HG03196 (cell line): Measurements from ENCODE around the gene AOPEP.
"Not testable (repeated sequence)": the region's sequence is repeated elsewhere in the genome, so short reads cannot be mapped to it uniquely, and the experiment has no call there.

Source experiments
- ATAC-seq: cut with Tn5 transposase; IDR thresholded peaks from one replicate; pipeline ENCODE4 v1.9.1; 2021; ENCODE audit not compliant: unreplicated experiment

Gene AOPEP

DNA sequence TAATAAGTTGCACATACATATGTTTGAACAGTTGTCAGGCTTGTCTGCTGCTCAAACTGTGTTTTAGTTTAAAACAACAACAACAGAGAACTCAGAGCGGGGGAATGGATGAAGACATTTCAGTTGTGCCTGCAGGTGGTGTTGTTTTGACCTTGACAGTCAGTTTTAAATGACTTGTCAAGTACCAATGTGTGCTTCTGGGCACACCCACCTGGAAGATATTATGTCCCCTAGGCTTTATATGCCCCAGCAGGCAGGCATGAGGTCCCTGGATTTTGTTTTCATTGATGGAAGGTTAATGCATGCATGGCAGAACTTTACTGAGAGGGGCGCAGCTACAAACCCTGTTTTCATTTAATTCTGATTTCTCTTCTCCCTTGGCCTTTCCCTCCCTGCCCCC lies 84.6 kb downstream of the AOPEP start:
- no peak for ATAC-seq

DNA sequence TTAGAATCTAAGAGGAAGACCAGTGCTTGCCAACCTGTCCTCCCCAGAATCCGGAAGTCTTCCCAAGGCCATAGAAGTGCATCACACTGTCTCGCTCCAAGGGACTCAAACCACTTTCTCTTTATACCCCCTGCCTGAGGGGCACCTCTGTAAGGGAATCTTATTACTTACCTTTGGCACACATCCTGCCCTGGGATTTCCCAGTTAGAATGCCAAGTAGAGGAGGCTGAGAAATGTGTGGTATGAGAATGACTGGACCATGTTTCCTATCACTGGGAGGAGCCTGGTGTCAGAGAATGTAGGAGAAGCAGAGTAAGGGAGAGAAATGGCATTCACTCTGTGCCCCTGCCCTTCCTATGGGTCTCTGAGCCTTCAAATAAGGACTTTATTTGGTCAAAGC lies 85.8 kb downstream of the AOPEP start:
- ATAC-seq: no peak

DNA sequence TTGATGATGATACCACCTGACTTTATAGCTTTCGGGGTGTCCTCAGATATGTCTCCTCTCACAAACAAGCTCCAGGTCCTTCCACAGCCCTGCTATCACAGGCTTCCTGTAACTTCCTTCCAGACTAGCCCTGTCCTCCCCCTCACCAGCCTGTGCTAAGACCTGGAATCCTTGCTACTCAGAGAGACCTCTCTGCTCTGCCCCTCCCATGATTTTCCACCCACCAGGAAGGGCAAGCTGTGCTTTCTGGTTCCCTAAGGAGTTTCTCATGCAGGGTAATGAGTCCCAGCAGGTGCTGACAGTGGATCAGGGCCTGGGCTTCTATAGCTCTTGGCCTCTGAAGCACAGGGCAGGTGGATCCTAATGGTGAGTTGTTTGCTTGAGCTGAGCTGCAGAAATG lies 86.9 kb downstream of the AOPEP start:
- no peak for ATAC-seq

- no peak for ATAC-seq
These were observed 91.0 kb downstream of the AOPEP start for GRCh38 chr9:94817291-94818177.

- ATAC-seq: no peak
These were observed 91.7 kb downstream of the AOPEP start for GRCh38 chr9:94818178-94818541.

DNA sequence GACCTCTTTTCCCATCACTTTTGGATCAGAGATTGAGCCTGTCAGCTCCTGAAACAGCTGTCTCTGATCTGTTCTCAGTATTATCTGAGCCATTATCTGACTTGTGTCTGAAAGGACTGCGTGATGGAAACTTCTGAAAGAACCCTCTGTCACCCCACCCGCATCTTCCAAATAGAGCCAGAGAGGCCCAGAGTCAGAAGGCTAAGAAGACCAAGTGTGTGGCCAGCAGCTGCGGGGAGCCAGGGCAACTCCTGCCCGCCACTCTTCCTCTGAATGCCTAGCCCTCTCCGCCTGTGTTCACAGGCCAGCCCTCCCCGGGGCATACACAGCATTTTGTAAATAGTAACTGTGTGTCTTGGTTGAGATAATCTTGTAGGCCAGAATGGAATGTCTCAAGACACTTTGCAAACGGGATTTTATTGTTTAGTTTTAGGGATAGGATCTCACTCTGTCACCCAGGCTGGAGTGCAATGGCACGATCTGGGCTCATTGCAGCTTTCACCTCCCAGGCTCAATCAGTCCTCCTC lies 92.7 kb downstream of the AOPEP start:
- no peak for ATAC-seq

- peak; percentile 70 for ATAC-seq
These were observed 94.8 kb downstream of the AOPEP start for GRCh38 chr9:94821098-94821887.

DNA sequence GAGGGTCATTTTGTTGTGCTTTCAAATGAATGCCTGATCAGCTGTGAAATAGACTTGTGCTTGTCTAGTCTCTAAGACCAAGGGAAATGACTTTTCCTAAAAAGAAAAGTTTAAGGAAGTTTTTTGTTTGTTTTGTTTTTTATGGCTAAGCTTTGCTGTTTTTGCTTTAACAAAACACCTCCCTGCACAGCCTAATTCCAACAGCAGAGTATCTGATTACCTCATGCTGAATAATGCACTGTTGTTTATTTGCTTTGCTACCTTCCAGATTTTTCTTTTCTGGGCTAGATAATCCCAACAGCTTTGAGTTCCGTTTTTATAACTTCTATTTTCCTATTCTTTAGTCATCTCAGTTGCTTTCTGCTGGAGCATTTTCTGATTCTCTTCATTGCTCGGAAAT lies 95.8 kb downstream of the AOPEP start:
- ATAC-seq: no peak

DNA sequence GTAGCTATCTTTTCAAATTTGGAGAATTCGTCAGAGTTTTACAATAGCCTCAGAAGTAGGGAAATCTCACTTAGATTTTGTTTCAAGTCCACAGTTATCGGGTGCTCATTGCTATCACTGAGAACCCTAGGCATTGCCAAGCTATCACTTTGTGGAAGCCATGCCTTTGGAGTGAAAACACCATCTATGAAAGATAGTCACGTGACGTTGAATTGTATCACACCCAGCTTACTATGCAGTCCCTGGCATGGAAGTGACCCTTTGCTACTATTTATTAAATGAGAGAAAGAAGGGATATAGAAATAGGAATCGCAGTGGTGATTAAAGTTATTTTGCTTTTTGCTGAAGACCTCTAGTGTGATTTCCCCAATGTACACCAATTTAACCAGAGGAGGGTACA lies 97.2 kb downstream of the AOPEP start:
- ATAC-seq: no peak

DNA sequence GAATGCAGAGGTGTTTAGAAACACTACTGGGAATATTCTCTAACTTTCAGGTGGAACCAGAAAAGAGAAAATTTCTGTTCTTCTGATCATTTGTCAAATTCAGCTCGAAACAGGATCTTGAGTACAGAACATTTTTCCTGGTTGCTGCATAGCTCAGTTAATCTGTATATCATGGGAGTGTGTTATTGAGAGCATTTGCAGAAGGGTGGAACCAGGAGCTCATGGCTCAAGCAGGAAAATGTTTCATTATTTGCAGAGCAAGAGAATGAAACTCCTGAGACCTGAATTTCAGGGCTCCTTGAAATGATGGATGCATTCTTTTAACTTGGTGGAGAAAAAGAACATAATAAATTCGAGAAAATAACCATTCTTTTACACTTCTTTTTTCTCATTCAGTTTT lies 97.9 kb downstream of the AOPEP start:
- no peak for ATAC-seq

DNA sequence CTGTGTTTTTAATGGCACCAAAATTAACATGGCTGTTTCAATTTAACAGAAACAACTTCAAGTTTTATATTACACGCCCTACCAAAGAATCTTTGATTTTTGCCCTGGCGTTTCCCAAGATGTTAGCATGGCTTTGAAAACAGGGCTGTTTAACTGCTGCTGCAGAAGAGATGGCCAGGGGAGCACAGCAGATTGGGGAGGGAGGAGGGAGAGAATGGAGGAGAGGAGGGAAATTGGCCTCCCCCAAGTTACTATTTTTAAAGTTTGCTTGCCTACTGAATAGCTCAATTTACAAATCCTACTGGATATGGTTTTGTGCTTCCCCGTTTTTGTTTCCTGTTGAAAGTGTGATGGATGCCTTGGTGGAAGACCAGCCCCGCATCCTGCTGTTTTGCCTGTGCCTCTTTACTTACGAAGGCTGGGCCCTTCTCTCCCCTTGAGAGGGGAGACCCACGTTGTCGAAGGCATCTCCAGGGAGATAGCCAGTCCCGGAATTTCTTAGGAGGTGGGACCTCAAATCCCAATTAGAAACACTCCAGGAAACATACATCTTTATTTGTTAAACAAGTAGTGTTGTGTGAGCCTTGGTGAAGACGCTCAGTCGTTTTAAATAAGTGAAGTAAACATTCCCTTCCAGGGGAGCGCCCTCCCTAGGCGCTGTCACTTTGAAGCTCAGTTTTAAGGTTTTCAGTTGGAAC lies 98.6 kb downstream of the AOPEP start:
- ATAC-seq: no peak

- ATAC-seq: no peak
These were observed 99.1 kb downstream of the AOPEP start for GRCh38 chr9:94825611-94825958.

- ATAC-seq: no peak
These were observed 99.5 kb downstream of the AOPEP start for GRCh38 chr9:94826044-94826443.

GRCh38 chr9:94826644-94827410 lies 100.3 kb downstream of the AOPEP start:
- ATAC-seq: no peak

DNA sequence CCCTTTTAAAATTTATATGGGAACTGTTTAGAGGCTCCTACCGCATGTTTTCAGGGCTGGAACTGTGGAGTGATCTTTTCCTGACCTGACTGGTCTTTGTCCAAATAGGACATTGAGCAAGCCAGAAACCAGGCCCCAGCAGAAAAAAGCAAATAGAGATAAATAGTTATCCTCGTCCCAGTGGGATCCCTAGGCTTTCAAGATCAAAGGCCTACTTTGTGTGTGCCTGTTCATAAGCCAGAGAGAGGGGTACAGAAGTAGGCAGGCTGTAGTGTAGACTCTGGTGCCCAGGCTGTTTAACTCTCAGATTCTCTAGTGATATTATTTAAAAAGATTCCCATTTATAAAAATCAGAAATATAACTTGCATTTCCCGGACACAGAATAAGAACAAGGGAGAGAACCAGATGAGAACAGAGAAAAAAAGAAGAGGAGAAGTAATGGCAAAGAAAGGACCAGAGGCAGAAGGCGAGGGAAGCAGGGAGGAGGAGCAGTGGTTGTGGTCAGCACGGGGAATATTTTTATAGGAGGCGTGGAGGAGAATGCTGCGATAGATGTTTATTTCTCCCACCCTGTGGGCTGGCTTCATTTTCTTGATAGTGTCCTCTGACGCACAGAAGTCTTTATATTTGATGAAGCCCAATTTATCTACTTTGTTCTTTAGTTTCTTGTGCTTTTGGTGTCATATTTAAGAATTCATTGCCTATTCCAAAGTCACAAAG lies 101.2 kb downstream of the AOPEP start:
- ATAC-seq: no peak

DNA sequence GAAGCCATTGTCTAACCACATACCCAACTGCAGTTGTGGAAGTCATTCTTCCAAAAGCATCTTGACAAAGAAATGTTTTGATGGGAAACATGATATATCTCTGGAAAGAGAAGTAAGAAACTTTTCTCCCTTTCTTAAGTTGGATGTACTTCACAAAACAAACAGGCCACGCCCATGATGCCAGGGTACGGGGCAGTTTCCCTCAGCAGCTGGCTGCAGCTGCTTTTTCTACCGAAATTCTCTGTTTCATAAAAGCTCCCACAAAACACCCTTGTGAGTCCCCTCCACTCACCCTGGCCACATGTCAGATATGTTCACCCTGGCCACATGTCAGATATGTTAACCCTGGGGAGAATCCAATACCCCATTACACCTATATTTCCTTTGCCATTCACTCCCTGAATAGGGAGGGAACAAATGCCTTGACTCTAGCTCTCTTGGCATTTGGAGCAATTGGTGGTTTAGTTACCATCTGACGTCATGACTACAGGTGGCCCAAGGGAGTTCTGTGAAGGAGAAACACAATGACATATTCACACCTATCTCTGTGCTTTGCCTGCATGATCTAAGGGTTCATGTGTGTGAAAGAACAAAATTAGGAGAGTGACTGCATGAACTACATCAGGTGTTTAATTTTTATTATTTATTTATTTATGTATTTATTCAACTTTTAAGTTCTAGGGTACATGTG lies 103.0 kb downstream of the AOPEP start:
- no peak for ATAC-seq

GRCh38 chr9:94830071-94830604 lies 103.6 kb downstream of the AOPEP start:
- ATAC-seq: not testable (repeated sequence)

- no peak for ATAC-seq
These were observed 107.3 kb downstream of the AOPEP start for GRCh38 chr9:94833802-94834201.

- no peak for ATAC-seq
These were observed 110.9 kb downstream of the AOPEP start for GRCh38 chr9:94837404-94837803.
